Trophoblast cell (in vitro differentiated cells and primary cell): Measurements from ENCODE around the gene FBXO44.

ENCODE experiments used
- DNase-seq, 2 donors: peaks; one replicate each; pipeline ENCODE4 v3.0.0-alpha.2; 2016
- H2AFZ ChIP-seq: 2 replicates; pipeline ENCODE4 v1.6.1; 2013; ENCODE audit warnings: low read length, moderate library complexity, mild to moderate bottlenecking; ENCODE audit not compliant: insufficient read depth, poor library complexity
- H2AK5ac ChIP-seq: 2 replicates; pipeline ENCODE4 v1.6.1; 2013; ENCODE audit warnings: mild to moderate bottlenecking, low read length
- H2BK120ac ChIP-seq: 2 replicates; pipeline ENCODE4 v1.6.1; 2013; ENCODE audit warnings: low read length, mild to moderate bottlenecking, moderate library complexity; ENCODE audit not compliant: insufficient read depth, poor library complexity
- H2BK12ac ChIP-seq: 2 replicates; pipeline ENCODE4 v1.6.1; 2013; ENCODE audit warnings: mild to moderate bottlenecking, low read length, moderate library complexity
- H2BK5ac ChIP-seq: 2 replicates; pipeline ENCODE4 v1.6.1; 2013; ENCODE audit warnings: low read length, low read depth, moderate library complexity, mild to moderate bottlenecking; ENCODE audit not compliant: poor library complexity
- H3K14ac ChIP-seq: 2 replicates; pipeline ENCODE4 v1.6.1; 2013; ENCODE audit warnings: mild to moderate bottlenecking, low read length
- H3K18ac ChIP-seq: 2 replicates; pipeline ENCODE4 v1.6.1; 2013; ENCODE audit warnings: mild to moderate bottlenecking, low read length
- H3K23ac ChIP-seq: 2 replicates; pipeline ENCODE4 v1.6.1; 2013; ENCODE audit warnings: low read length
- H3K27ac ChIP-seq: 2 replicates; pipeline ENCODE4 v1.5.1; 2013; ENCODE audit warnings: low read depth, mild to moderate bottlenecking, inconsistent platforms, low read length, moderate library complexity
- H3K27me3 ChIP-seq: 2 replicates; pipeline ENCODE4 v1.6.1; 2013; ENCODE audit warnings: inconsistent platforms, mild to moderate bottlenecking, low read length, moderate library complexity; ENCODE audit not compliant: insufficient read depth
- H3K36me3 ChIP-seq, 2 experiments: 1 replicate in 1 of 2; 2 replicates in 1 of 2; pipeline ENCODE4 v1.6.1; 2013; ENCODE audit warnings: low read length in 2 of 2, mild to moderate bottlenecking in 2 of 2, moderate library complexity in 1 of 2; ENCODE audit not compliant: insufficient read depth in 2 of 2, control insufficient read depth in 1 of 2
- H3K4ac ChIP-seq: 2 replicates; pipeline ENCODE4 v1.6.1; 2013; ENCODE audit warnings: low read depth, mild to moderate bottlenecking, low read length, moderate library complexity
- H3K4me1 ChIP-seq, 2 experiments: 1 replicate in 1 of 2; 2 replicates in 1 of 2; pipeline ENCODE4 v1.6.1; 2013; ENCODE audit warnings: low read length in 2 of 2, mild to moderate bottlenecking in 2 of 2, moderate library complexity in 1 of 2; ENCODE audit not compliant: insufficient read depth in 2 of 2, control insufficient read depth in 1 of 2
- H3K4me2 ChIP-seq: 2 replicates; pipeline ENCODE4 v1.6.1; 2013; ENCODE audit warnings: inconsistent platforms, mild to moderate bottlenecking, low read length, moderate library complexity
- H3K4me3 ChIP-seq: 2 replicates; pipeline ENCODE4 v1.5.1; 2013; ENCODE audit warnings: mild to moderate bottlenecking, low read depth, low read length, inconsistent platforms
- H3K79me1 ChIP-seq: one replicate; pipeline ENCODE4 v1.6.1; 2013; ENCODE audit warnings: low read length
- H3K79me2 ChIP-seq: 2 replicates; pipeline ENCODE4 v1.6.1; 2013; ENCODE audit warnings: low read length, mild to moderate bottlenecking; ENCODE audit not compliant: control insufficient read depth, insufficient read depth, poor library complexity
- H3K9ac ChIP-seq: 2 replicates; pipeline ENCODE4 v1.6.1; 2013; ENCODE audit warnings: mild to moderate bottlenecking, low read length
- H3K9me3 ChIP-seq: 2 replicates; pipeline ENCODE4 v1.6.1; 2013; ENCODE audit warnings: low read depth, mild to moderate bottlenecking, control low read depth, inconsistent platforms, low read length; ENCODE audit not compliant: insufficient read depth
- H4K12ac ChIP-seq: 2 replicates; pipeline ENCODE4 v1.6.1; 2013; ENCODE audit warnings: low read depth, mild to moderate bottlenecking, low read length, moderate library complexity
- H4K8ac ChIP-seq: 2 replicates; pipeline ENCODE4 v1.6.1; 2013; ENCODE audit warnings: low read depth, mild to moderate bottlenecking, low read length, moderate library complexity
- H4K91ac ChIP-seq: one replicate; pipeline ENCODE4 v1.6.1; 2013; ENCODE audit warnings: low read depth, mild to moderate bottlenecking, low read length, moderate library complexity
- WGBS: extraction: QIAGEN DNeasy Blood & Tissue Kit; methylation state at CpG from one replicate; pipeline ENCODE4 v1.1.7; 2013; ENCODE audit warnings: missing lambda C conversion rate; ENCODE audit not compliant: insufficient read length, insufficient coverage; ENCODE audit errors: extremely low coverage; 5-methylcytosine and 5-hydroxymethylcytosine counted together

The FBXO44 gene

GRCh38 chr1:11688506-11688905, 33.8 kb downstream of the FBXO44 start:
- no peak overlapping the region for H3K4me3 ChIP-seq
- H4K91ac ChIP-seq: no peak overlapping the region
- H3K4me2 ChIP-seq: no peak overlapping the region
- no peak overlapping the region for H3K4ac ChIP-seq
- H3K4me1 ChIP-seq: peaks cover 3 to 9% of the 10 kb centered on the region in 2 experiments
- peaks cover 28% of the 10 kb centered on the region for H3K27me3 ChIP-seq
- WGBS: no CpG with 5 or more reads among the region's 4 CpGs
- H3K9ac ChIP-seq: no peak overlapping the region
- no peaks in the 10 kb centered on the region for H3K9me3 ChIP-seq
- H4K8ac ChIP-seq: no peak overlapping the region
- H3K18ac ChIP-seq: no peak overlapping the region
- H2BK12ac ChIP-seq: no peak overlapping the region
- no peak overlapping the region for H3K27ac ChIP-seq
- no peak overlapping the region for H2BK120ac ChIP-seq
- no peak overlapping the region for H2AFZ ChIP-seq
- no peaks in the 10 kb centered on the region for H3K36me3 ChIP-seq
- no peak overlapping the region for H3K23ac ChIP-seq
- no peak overlapping the region for H2BK5ac ChIP-seq
- peaks cover 3% of the 10 kb centered on the region for H3K79me2 ChIP-seq
- no peak overlapping the region for H3K14ac ChIP-seq
- DNase-seq: no peak
- H4K12ac ChIP-seq: no peak overlapping the region
- H2AK5ac ChIP-seq: no peak overlapping the region
- H3K79me1 ChIP-seq: peaks cover 4% of the 10 kb centered on the region

- peak overlapping the region; percentile 84 for H4K91ac ChIP-seq
- peak overlapping the region; percentile 90 for H2AFZ ChIP-seq
- H3K27ac ChIP-seq: no peak overlapping the region
- no peak overlapping the region for H2BK120ac ChIP-seq
- peak overlapping the region; percentile 87 for H3K9ac ChIP-seq
- H2BK5ac ChIP-seq: no peak overlapping the region
- H3K23ac ChIP-seq: no peak overlapping the region
- H3K4me3 ChIP-seq: peak overlapping the region; percentile 84
- no peaks in the 10 kb centered on the region for H3K36me3 ChIP-seq
- peaks cover 31% of the 10 kb centered on the region for H3K27me3 ChIP-seq
- H3K4ac ChIP-seq: peak overlapping the region; percentile 59
- peak overlapping the region; percentile 39 for H3K14ac ChIP-seq
- H3K4me1 ChIP-seq: peaks cover 3 to 9% of the 10 kb centered on the region in 2 experiments
- peaks cover 3% of the 10 kb centered on the region for H3K79me2 ChIP-seq
- H2BK12ac ChIP-seq: no peak overlapping the region
- H3K79me1 ChIP-seq: peaks cover 4% of the 10 kb centered on the region
- H3K4me2 ChIP-seq: peak overlapping the region; percentile 94
- WGBS: no CpG with 5 or more reads among the region's 64 CpGs
- H4K8ac ChIP-seq: peak overlapping the region; percentile 85
- peak overlapping the region; percentile 76 for H4K12ac ChIP-seq
- H2AK5ac ChIP-seq: no peak overlapping the region
- peak overlapping the region; percentile 72 for H3K18ac ChIP-seq
- H3K9me3 ChIP-seq: no peaks in the 10 kb centered on the region
- peak in 1 of 2 donors; percentile 12 for DNase-seq
Measured at GRCh38 chr1:11690397-11691301, 36.0 kb downstream of the FBXO44 start.

DNA sequence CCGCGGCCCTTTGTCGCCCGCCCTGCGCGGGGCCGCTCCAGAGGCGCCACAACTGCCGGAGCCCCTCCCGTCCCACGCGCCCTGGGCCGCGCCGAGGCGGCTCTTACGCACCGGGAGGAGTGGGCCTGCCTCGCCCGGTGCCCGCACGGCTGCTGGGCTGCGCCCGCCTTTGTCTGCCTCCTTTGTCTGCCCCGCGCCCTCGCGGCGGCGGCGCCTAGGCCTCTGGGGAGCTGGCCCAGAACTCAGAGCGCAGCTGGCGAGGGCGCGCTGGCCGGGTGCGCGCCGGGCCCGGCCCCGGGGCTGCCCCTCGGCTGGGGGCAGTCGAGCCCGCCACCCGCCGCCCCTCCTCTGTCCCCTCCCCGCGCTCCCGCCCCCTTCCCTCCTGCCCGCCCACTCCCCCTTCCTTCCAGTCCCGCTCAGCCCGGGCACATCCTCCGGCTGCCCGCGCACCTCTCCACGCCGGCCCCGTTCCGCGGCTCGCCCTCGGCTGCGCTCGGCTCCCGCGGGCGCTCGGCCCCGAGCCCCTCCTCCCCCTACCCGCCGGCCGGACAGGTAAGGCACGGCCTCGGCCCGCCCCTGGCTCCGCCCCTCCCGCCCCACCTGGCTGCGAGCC, 36.7 kb downstream of the FBXO44 start, which contains the start of gene DRAXIN:
TSS of gene DRAXIN (plus strand) at position 409 of the 613 bp plus-strand sequence. CDS start 14,549 bp downstream, outside the sequence.
- Histone ChIP-seq H3K27me3 (peaks cover 31% of the 10 kb centered on the region), H3K4me3 (peak within 1 kb of the TSS; percentile 84), H3K4ac (peak within 1 kb of the TSS; percentile 59), H2BK12ac (no peak within 1 kb of the TSS), H3K79me2 (peaks cover 3% of the 10 kb centered on the region), H2AK5ac (no peak within 1 kb of the TSS), H3K4me1 (peaks cover 3 to 9% of the 10 kb centered on the region in 2 experiments), H3K18ac (peak within 1 kb of the TSS; percentile 72), H4K12ac (peak within 1 kb of the TSS; percentile 76), H3K79me1 (peaks cover 4% of the 10 kb centered on the region), H3K4me2 (peak within 1 kb of the TSS; percentile 94), H3K14ac (peak within 1 kb of the TSS; percentile 39), H4K8ac (peak within 1 kb of the TSS; percentile 85), H3K9ac (peak within 1 kb of the TSS; percentile 87), H3K23ac (no peak within 1 kb of the TSS), H3K9me3 (no peaks in the 10 kb centered on the region), H3K36me3 (no peaks in the 10 kb centered on the region), H4K91ac (peak within 1 kb of the TSS; percentile 84), H2AFZ (peak within 1 kb of the TSS; percentile 90), H3K27ac (no peak within 1 kb of the TSS), H2BK5ac (no peak within 1 kb of the TSS), H2BK120ac (peak within 1 kb of the TSS; percentile 80)
- peak in 1 of 2 donors; percentile 26 for DNase-seq
- WGBS: no CpG with 5 or more reads among the region's 78 CpGs

GRCh38 chr1:11691928-11692711, 37.4 kb downstream of the FBXO44 start:
- H3K14ac ChIP-seq: no peak overlapping the region
- peak overlapping the region; percentile 84 for H3K4me3 ChIP-seq
- no peak overlapping the region for H2BK5ac ChIP-seq
- peak overlapping the region; percentile 4 for H4K8ac ChIP-seq
- no peaks in the 10 kb centered on the region for H3K9me3 ChIP-seq
- H3K4me1 ChIP-seq: peaks cover 3 to 9% of the 10 kb centered on the region in 2 experiments
- no peak overlapping the region for H3K27ac ChIP-seq
- H3K36me3 ChIP-seq: no peaks in the 10 kb centered on the region
- H2BK12ac ChIP-seq: no peak overlapping the region
- H3K18ac ChIP-seq: no peak overlapping the region
- no peak overlapping the region for H2AK5ac ChIP-seq
- no peak for DNase-seq
- H2AFZ ChIP-seq: no peak overlapping the region
- peak overlapping the region; percentile 94 for H3K4me2 ChIP-seq
- peak overlapping the region; percentile 2 for H4K12ac ChIP-seq
- peaks cover 4% of the 10 kb centered on the region for H3K79me1 ChIP-seq
- H3K79me2 ChIP-seq: peaks cover 3% of the 10 kb centered on the region
- no CpG with 5 or more reads among the region's 64 CpGs for WGBS
- no peak overlapping the region for H2BK120ac ChIP-seq
- H3K23ac ChIP-seq: no peak overlapping the region
- peaks cover 31% of the 10 kb centered on the region for H3K27me3 ChIP-seq
- H3K4ac ChIP-seq: no peak overlapping the region
- H4K91ac ChIP-seq: peak overlapping the region; percentile 33
- H3K9ac ChIP-seq: no peak overlapping the region
